NB4 (cell line): ENCODE data around the gene COL6A3.

Experiments
- DNase-seq: peaks from one replicate; pipeline ENCODE4 v3.0.0; 2010; ENCODE audit warnings: low read depth
- H3K4me3 ChIP-seq: one replicate; pipeline ENCODE4 v1.5.1; 2011; ENCODE audit warnings: mild to moderate bottlenecking, low read depth, low read length, moderate library complexity
- MYC ChIP-seq: IDR thresholded peaks from 2 replicates; pipeline ENCODE4 v1.6.1; 2011; ENCODE audit warnings: low read depth, low read length
- POLR2A ChIP-seq: IDR thresholded peaks from 2 replicates; pipeline ENCODE4 v1.6.1; 2011; ENCODE audit warnings: mild to moderate bottlenecking; ENCODE audit not compliant: insufficient read length; ENCODE audit errors: extremely low read depth
- TF ChIP-seq, protein P1 (sequence below): IDR thresholded peaks from 2 replicates; pipeline ENCODE4 v1.6.1; 2011; ENCODE audit warnings: low read depth, low read length
- TF ChIP-seq, protein P2 (sequence below): IDR thresholded peaks from one replicate; pipeline ENCODE4 v1.5.1; 2012; ENCODE audit warnings: low read depth, low read length

The COL6A3 gene

DNA sequence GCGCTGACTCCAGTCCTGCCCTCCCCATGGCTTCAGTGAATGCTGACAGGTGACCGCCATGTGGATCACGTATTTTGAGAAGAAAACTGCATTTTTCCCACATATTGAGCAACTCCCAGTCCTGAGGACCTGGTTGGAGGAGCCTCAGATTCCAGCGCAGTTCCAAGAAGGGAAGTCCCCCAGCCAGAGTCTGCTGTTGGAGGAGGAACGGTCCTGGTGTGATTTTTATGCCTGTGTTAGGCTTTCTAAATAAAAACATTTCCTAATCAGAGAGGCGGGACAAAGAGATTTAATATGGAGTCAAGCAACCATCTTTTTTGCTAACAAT is 32.3 kb upstream of the COL6A3 start:
- TF ChIP-seq, protein P1, sequence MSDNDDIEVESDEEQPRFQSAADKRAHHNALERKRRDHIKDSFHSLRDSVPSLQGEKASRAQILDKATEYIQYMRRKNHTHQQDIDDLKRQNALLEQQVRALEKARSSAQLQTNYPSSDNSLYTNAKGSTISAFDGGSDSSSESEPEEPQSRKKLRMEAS = no peak
- TF ChIP-seq, protein P2, sequence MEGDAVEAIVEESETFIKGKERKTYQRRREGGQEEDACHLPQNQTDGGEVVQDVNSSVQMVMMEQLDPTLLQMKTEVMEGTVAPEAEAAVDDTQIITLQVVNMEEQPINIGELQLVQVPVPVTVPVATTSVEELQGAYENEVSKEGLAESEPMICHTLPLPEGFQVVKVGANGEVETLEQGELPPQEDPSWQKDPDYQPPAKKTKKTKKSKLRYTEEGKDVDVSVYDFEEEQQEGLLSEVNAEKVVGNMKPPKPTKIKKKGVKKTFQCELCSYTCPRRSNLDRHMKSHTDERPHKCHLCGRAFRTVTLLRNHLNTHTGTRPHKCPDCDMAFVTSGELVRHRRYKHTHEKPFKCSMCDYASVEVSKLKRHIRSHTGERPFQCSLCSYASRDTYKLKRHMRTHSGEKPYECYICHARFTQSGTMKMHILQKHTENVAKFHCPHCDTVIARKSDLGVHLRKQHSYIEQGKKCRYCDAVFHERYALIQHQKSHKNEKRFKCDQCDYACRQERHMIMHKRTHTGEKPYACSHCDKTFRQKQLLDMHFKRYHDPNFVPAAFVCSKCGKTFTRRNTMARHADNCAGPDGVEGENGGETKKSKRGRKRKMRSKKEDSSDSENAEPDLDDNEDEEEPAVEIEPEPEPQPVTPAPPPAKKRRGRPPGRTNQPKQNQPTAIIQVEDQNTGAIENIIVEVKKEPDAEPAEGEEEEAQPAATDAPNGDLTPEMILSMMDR = no peak
- TF ChIP-seq MYC (no peak), POLR2A (no peak)
- no peak for DNase-seq
- H3K4me3 ChIP-seq = no peak overlapping the region

DNA sequence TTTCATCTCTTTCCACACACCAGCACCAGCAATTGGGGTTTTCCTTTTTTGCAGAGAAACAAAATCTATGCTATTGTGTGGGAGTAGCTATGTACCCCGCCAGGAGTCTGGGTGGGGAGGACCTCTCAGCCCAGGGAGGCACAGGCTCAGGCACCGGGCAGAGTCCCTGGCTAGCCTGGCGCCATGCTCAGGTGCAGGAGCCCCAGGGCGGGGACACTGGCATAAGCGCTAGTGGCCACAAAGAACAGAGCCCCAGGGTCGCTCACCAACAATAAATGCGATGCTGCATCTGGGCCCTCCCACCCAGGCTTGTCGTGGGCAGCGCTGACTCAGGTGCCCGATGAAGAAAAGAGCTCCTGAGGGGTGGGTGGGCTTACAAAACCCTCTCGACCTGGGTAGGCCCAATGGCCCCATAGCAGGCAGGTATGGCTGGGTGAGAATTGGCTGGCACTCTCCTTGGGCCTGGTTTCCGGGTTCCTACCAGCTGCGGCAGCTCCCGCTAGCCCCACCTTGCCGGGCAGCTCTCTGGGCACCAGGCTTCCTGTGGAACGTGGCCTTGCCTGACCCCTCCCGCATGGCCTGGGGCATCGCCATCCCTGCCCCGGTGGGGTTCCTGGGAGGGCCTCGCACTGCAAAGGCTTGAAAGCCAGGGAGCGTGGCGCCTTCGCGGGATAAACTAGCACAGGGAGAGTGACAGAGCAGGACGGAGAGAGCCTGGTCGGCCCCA is 31.8 kb upstream of the COL6A3 start:
- no peak for TF ChIP-seq MYC
- TF ChIP-seq, protein P2 = no peak
- TF ChIP-seq, protein P1 = no peak
- TF ChIP-seq POLR2A = no peak
- no peak overlapping the region for H3K4me3 ChIP-seq
- no peak for DNase-seq

DNA sequence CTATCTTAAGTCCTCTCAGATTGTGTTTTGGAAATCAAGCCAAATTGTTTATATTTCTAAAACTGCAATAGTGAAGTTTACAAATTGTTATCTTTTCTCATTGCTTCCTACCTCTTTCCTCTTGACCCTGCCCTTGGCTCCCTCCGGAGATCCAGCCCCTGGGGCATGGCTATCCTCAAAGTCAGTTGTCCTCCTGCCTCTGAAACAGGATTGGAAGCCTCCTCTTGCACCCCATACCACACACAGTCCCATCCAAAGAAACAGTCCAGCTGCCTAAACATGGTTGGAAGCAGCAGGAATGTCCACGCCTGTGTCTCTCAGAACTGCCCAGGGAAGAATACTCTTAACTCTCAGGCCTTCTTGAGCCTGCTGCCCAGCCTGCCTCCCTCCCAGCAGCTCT is 30.1 kb upstream of the COL6A3 start:
- H3K4me3 ChIP-seq = no peak overlapping the region
- TF ChIP-seq MYC = no peak
- DNase-seq = no peak

DNA sequence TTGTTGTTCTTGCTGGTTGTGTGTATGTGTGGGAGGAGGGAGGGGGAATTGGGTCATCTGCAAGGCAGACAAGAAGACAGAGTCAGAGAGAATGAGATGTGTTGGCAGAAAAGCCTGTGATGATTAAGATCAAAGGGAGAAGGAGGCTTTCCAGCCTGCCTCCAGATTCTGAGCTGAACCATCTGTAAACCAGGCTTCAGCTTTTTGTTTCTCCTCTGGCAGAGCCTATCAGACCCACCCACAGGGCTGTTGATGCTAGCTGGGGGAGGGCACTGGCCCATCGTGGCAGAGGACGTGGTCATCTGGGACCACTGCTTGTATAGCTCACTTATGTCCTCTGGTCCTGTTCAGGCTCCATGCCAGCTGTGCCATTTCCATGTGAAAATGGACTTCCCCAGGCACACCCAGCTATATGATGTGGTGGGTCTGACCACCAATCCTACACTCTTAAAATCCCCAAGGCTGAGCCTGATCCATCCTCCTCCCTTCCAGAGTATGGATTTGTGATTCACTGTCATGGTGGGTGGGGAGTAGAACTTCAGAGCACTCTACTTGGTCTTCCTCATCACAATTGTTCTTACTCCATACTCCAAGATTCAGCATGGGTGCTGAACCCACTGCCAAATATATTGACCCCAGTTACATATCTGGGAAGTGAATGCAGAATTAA is 27.8 kb upstream of the COL6A3 start:
- DNase-seq = no peak

DNA sequence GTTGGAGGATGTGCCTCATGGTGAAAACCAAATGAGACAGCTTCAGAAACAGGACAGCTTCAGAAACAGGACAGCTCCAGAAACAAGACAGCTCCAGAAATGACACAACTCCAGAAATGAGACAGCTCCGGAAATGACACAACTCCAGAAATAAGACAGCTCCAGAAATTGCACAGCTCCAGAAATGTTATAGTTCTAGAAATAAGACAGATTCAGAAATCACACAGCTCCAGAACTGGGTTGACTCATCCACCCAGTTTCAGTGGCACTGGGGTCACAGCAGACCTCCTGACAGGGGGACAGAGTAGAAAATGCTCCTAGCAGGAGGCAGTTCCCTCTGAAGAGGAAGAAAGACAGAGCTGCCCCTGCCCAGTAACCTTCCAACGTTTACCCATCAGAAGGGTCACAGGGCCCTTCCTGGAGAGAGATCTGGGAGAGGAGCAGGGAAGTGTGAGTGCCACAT is 26.9 kb upstream of the COL6A3 start:
- no peak overlapping the region for H3K4me3 ChIP-seq
- TF ChIP-seq MYC (no peak), POLR2A (no peak)
- TF ChIP-seq, protein P2 = no peak
- TF ChIP-seq, protein P1 = no peak
- DNase-seq = no peak

More for the DNA sequence above, 27.8 kb upstream of the COL6A3 start:
- no peak for TF ChIP-seq POLR2A
- TF ChIP-seq, protein P1 = no peak
- no peak for TF ChIP-seq MYC
- TF ChIP-seq, protein P2 = no peak
- H3K4me3 ChIP-seq = no peak overlapping the region

DNA sequence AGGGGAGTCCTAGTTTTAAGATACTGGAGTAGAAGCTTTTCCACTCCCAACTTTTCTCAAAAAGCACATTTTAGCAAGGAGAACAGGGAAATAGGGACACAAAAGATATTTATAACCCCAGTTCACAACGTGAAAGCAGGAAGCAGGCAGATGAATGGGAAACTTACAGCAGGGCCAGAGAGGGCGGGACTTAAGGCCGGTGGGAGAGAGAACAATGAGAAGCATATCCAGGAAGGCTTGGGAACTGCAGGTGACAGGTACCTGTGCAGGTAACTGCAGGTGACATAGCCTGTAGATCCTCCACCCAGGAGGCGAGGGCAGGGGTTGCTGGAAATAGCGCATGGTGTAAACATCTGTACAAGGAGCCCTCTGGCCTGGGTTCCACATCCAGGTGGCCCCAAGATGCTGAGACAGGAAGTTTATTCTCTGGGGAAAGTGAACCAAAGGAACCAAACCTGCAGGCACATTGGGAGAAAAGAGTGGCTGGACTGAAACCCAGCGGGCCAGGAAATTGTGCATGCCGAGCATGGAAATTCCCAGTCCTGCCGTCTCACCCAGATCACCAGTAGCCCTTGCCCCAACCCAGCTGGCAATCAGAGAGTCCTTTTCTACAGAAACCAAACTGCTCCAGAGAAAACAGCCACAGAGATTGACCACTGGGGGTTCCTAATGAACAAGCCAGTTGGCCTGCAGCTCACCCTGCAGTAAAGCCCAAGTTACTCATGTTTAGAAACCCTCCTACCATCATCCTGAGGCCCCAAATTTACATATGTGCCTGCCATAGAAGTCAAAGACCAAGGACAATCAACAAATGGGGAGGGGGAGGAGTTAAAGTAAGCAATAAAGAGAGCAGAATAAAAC is 24.3 kb upstream of the COL6A3 start:
- TF ChIP-seq POLR2A = no peak
- TF ChIP-seq, protein P1 = no peak
- TF ChIP-seq, protein P2 = no peak
- no peak for TF ChIP-seq MYC
- no peak for DNase-seq
- no peak overlapping the region for H3K4me3 ChIP-seq
